Astrocyte (in vitro differentiated cells and primary cell): ENCODE measurements around the gene ZNF253. TPM values are rescaled to one million over a fixed set of nuclear protein-coding genes. Genes with fewer than 3 reads are reported as not detected.
"Not testable (repeated sequence)": the region's sequence is repeated elsewhere in the genome, so short reads cannot be mapped to it uniquely, and the experiment has no call there.

Experiments used
- DNase-seq: peaks from one replicate; pipeline ENCODE4 v3.0.0-alpha.2; 2010; ENCODE audit warnings: low read depth
- FAIRE-seq: peaks from 2 replicates; lab custom pipeline; 2011; peaks lifted over from hg19 to GRCh38; lab: Jason Lieb, UNC
- H2AFZ ChIP-seq: 2 replicates; pipeline ENCODE4 v1.6.0; 2012; ENCODE audit warnings: low read depth, low read length, inconsistent platforms
- H3K27ac ChIP-seq: 2 replicates; pipeline ENCODE4 v1.5.1; 2011; ENCODE audit warnings: low read depth, low read length, inconsistent platforms
- H3K27me3 ChIP-seq: 2 replicates; pipeline ENCODE4 v1.6.0; 2011; ENCODE audit warnings: low read length, inconsistent platforms; ENCODE audit not compliant: insufficient read depth
- H3K36me3 ChIP-seq: 2 replicates; pipeline ENCODE4 v1.5.1; 2011; ENCODE audit warnings: low read length, inconsistent platforms; ENCODE audit not compliant: insufficient read depth
- H3K4me1 ChIP-seq: 2 replicates; pipeline ENCODE4 v1.5.1; 2011; ENCODE audit warnings: low read length, inconsistent platforms; ENCODE audit not compliant: insufficient read depth
- H3K4me2 ChIP-seq: 2 replicates; pipeline ENCODE4 v1.6.0; 2012; ENCODE audit warnings: low read length, inconsistent platforms
- H3K4me3 ChIP-seq: 2 replicates; pipeline ENCODE4 v1.5.1; 2011; ENCODE audit warnings: low read depth, mild to moderate bottlenecking, low read length, inconsistent platforms; ENCODE audit not compliant: insufficient read depth
- H3K79me2 ChIP-seq: 2 replicates; pipeline ENCODE4 v1.6.0; 2012; ENCODE audit warnings: mild to moderate bottlenecking, low read length, inconsistent platforms; ENCODE audit not compliant: insufficient read depth
- H3K9ac ChIP-seq: 2 replicates; pipeline ENCODE4 v1.6.0; 2012; ENCODE audit warnings: mild to moderate bottlenecking, low read length, inconsistent platforms
- H3K9me3 ChIP-seq: 2 replicates; pipeline ENCODE4 v1.5.1; 2012; ENCODE audit warnings: low read depth, mild to moderate bottlenecking, low read length, inconsistent platforms; ENCODE audit not compliant: insufficient read depth
- H4K20me1 ChIP-seq: 2 replicates; pipeline ENCODE4 v1.6.0; 2012; ENCODE audit warnings: low read length, inconsistent platforms; ENCODE audit not compliant: insufficient read depth
- H3K27ac Mint-ChIP-seq: one replicate; pipeline ENCODE4 v1.8.0; 2021; ENCODE audit warnings: mild to moderate bottlenecking, mixed read lengths; ENCODE audit not compliant: unreplicated experiment
- H3K27me3 Mint-ChIP-seq: one replicate; pipeline ENCODE4 v1.8.0; 2021; ENCODE audit warnings: low read depth, mixed read lengths; ENCODE audit not compliant: unreplicated experiment
- H3K36me3 Mint-ChIP-seq: one replicate; pipeline ENCODE4 v1.8.0; 2021; ENCODE audit warnings: low read depth, mixed read lengths; ENCODE audit not compliant: unreplicated experiment
- H3K4me1 Mint-ChIP-seq: one replicate; pipeline ENCODE4 v1.8.0; 2021; ENCODE audit warnings: low read depth, mixed read lengths; ENCODE audit not compliant: unreplicated experiment
- H3K4me3 Mint-ChIP-seq: one replicate; pipeline ENCODE4 v1.8.0; 2021; ENCODE audit warnings: mild to moderate bottlenecking, moderate library complexity, mixed read lengths; ENCODE audit not compliant: unreplicated experiment
- H3K9me3 Mint-ChIP-seq: one replicate; pipeline ENCODE4 v1.8.0; 2021; ENCODE audit warnings: mild to moderate bottlenecking, mixed read lengths; ENCODE audit not compliant: unreplicated experiment
- CTCF ChIP-seq: IDR thresholded peaks from 2 replicates; pipeline ENCODE4 v1.5.1; 2011; ENCODE audit warnings: low read depth, mild to moderate bottlenecking, inconsistent platforms, low read length, moderate library complexity; ENCODE audit not compliant: insufficient read depth
- EZH2 ChIP-seq: IDR thresholded peaks from 2 replicates; pipeline ENCODE4 v1.6.1; 2012; ENCODE audit warnings: mild to moderate bottlenecking, low read length, inconsistent platforms; ENCODE audit not compliant: insufficient read depth
- total RNA-seq: library from RNA; stranded (reverse); gene quantifications from 2 replicates; pipeline ENCODE4 v1.2.1, GENCODE V29; 2021

The ZNF253 gene
- total RNA-seq, 1 donor from 2014 or later, result 11.1 TPM

GRCh38 chr19:19866611-19867248 is 1.0 kb downstream of the ZNF253 start:
- Histone ChIP-seq H3K36me3 (no peaks in the 10 kb centered on the region), H3K79me2 (peaks cover 54% of the 10 kb centered on the region), H4K20me1 (peaks cover 4% of the 10 kb centered on the region), H3K4me1 (no peaks in the 10 kb centered on the region), H3K4me2 (peak overlapping the region; percentile 91), H3K4me3 (peak overlapping the region; percentile 78), H2AFZ (peak overlapping the region; percentile 99), H3K9me3 (peaks cover 5% of the 10 kb centered on the region), H3K9ac (peak overlapping the region; percentile 91), H3K27me3 (no peaks in the 10 kb centered on the region), H3K27ac (peak overlapping the region; percentile 80)
- Mint-ChIP-seq H3K36me3 (peaks cover 9% of the 10 kb centered on the region), H3K4me1 (peaks cover 10% of the 10 kb centered on the region), H3K27me3 (no peaks in the 10 kb centered on the region), H3K4me3 (peak overlapping the region; percentile 100), H3K27ac (peak overlapping the region; percentile 89), H3K9me3 (peaks cover 12% of the 10 kb centered on the region)
- DNase-seq (no peak), FAIRE-seq (no peak)
- TF ChIP-seq EZH2, result no peak
- no peak for TF ChIP-seq CTCF

GRCh38 chr19:19870086-19870485 is 4.4 kb downstream of the ZNF253 start:
- peaks cover 11% of the 10 kb centered on the region for H3K9me3 Mint-ChIP-seq
- not testable (repeated sequence) for DNase-seq, H3K4me3 Mint-ChIP-seq, H3K4me3 ChIP-seq, H3K36me3 ChIP-seq, H3K4me2 ChIP-seq, H4K20me1 ChIP-seq, H3K4me1 ChIP-seq, H3K9me3 ChIP-seq, H3K27ac Mint-ChIP-seq, H3K27me3 ChIP-seq, H3K9ac ChIP-seq, H2AFZ ChIP-seq, FAIRE-seq, H3K27ac ChIP-seq, H3K27me3 Mint-ChIP-seq
- peaks cover 10% of the 10 kb centered on the region for H3K4me1 Mint-ChIP-seq
- peaks cover 78% of the 10 kb centered on the region for H3K79me2 ChIP-seq
- H3K36me3 Mint-ChIP-seq, result peaks cover 23% of the 10 kb centered on the region

GRCh38 chr19:19871932-19872331 is 6.2 kb downstream of the ZNF253 start:
- Mint-ChIP-seq H3K4me3 (no peak overlapping the region), H3K36me3 (peaks cover 38% of the 10 kb centered on the region), H3K27me3 (no peaks in the 10 kb centered on the region), H3K4me1 (peaks cover 10% of the 10 kb centered on the region), H3K9me3 (peaks cover 15% of the 10 kb centered on the region), H3K27ac (no peak overlapping the region)
- peaks cover 4% of the 10 kb centered on the region for H4K20me1 ChIP-seq
- no peak overlapping the region for H2AFZ ChIP-seq
- no peak for FAIRE-seq
- H3K9ac ChIP-seq, result no peak overlapping the region
- no peak overlapping the region for H3K4me2 ChIP-seq
- no peak for DNase-seq
- TF ChIP-seq CTCF (no peak), EZH2 (no peak)
- H3K36me3 ChIP-seq, result no peaks in the 10 kb centered on the region
- no peaks in the 10 kb centered on the region for H3K4me1 ChIP-seq
- no peak overlapping the region for H3K27ac ChIP-seq
- no peak overlapping the region for H3K4me3 ChIP-seq
- H3K79me2 ChIP-seq, result peaks cover 84% of the 10 kb centered on the region
- H3K9me3 ChIP-seq, result peaks cover 3% of the 10 kb centered on the region
- no peaks in the 10 kb centered on the region for H3K27me3 ChIP-seq
